Natural killer cell (primary cell): ENCODE results near the gene OR51B4. TPM values are rescaled to one million over a fixed set of nuclear protein-coding genes. Genes with fewer than 3 reads are reported as not detected.

ENCODE experiments used
- ATAC-seq, 3 donors: fragments of 150-1000 bp in 2 of 3; fragments of 200-7000 bp in 1 of 3; cut with Tn5 transposase; 1 replicate in 1 of 3; 2 replicates in 2 of 3; pipeline ENCODE4 v1.10.0; 2021; ENCODE audit warnings: mild to moderate bottlenecking in 2 of 3, moderate library complexity in 2 of 3
- DNase-seq, 2 donors: peaks; one replicate each; pipeline versions ENCODE4 v3.0.0 to v3.0.0-alpha.2; 2013 to 2021; ENCODE audit warnings: mixed read lengths in 1 of 2
- H3K27ac ChIP-seq: one replicate; pipeline ENCODE4 v1.5.1; 2013; ENCODE audit warnings: mild to moderate bottlenecking, low read length
- H3K27me3 ChIP-seq: one replicate; pipeline ENCODE4 v1.6.1; 2013; ENCODE audit warnings: low read length; ENCODE audit not compliant: control insufficient read depth, insufficient read depth
- H3K36me3 ChIP-seq: one replicate; pipeline ENCODE4 v1.6.1; 2013; ENCODE audit warnings: low read length; ENCODE audit not compliant: control insufficient read depth, insufficient read depth
- H3K4me1 ChIP-seq: one replicate; pipeline ENCODE4 v1.6.1; 2013; ENCODE audit warnings: low read length; ENCODE audit not compliant: control insufficient read depth, insufficient read depth
- H3K4me3 ChIP-seq: one replicate; pipeline ENCODE4 v1.5.1; 2013; ENCODE audit warnings: low read length
- H3K9me3 ChIP-seq: one replicate; pipeline ENCODE4 v1.6.1; 2013; ENCODE audit warnings: low read length; ENCODE audit not compliant: control insufficient read depth, insufficient read depth
- H3K27ac Mint-ChIP-seq, 2 donors: one replicate each; pipeline ENCODE4 v1.8.0; 2022; ENCODE audit warnings: mild to moderate bottlenecking in 2 of 2, mixed read lengths in 2 of 2, moderate library complexity in 1 of 2
- H3K27me3 Mint-ChIP-seq, 2 donors: one replicate each; pipeline ENCODE4 v1.8.0; 2022; ENCODE audit warnings: low read depth in 2 of 2, mixed read lengths in 2 of 2
- H3K36me3 Mint-ChIP-seq: one replicate; pipeline ENCODE4 v1.8.0; 2022; ENCODE audit warnings: mixed read lengths
- H3K4me1 Mint-ChIP-seq, 2 donors: one replicate each; pipeline ENCODE4 v1.8.0; 2022; ENCODE audit warnings: mixed read lengths in 2 of 2
- H3K4me3 Mint-ChIP-seq: one replicate; pipeline ENCODE4 v1.8.0; 2022; ENCODE audit warnings: mild to moderate bottlenecking, moderate library complexity, mixed read lengths
- H3K9me3 Mint-ChIP-seq, 2 donors: one replicate each; pipeline ENCODE4 v1.8.0; 2022; ENCODE audit warnings: mixed read lengths in 2 of 2
- CTCF ChIP-seq: fragments of 200-600 bp; IDR thresholded peaks from one replicate; pipeline ENCODE4 v1.8.0; 2022; ENCODE audit warnings: antibody characterized with exemption
- WGBS: methylation state at CpG from one replicate; pipeline ENCODE4 v1.1.7; 2013; ENCODE audit warnings: missing lambda C conversion rate; ENCODE audit not compliant: insufficient coverage; 5-methylcytosine and 5-hydroxymethylcytosine counted together
- intact Hi-C: fragments of 100-400 bp; cut with micrococcal nuclease; formaldehyde crosslinking; loops from one replicate; pipeline ENCODE4 v1.14.2; 2022
- total RNA-seq, 4 donors: library from RNA; stranded (reverse); fragments of 120-200 nt in 1 of 4; gene quantifications; one replicate each; pipeline versions ENCODE4 v1.2.3 to v1.2.4, GENCODE V29; 2013 to 2022

OR51B4 gene
- total RNA-seq, 3 donors from 2014 or later (not counting 1 experiment from before 2014, with no cell fraction given), result not detected

- H3K36me3 ChIP-seq, result no peaks in the 10 kb centered on the region
- Mint-ChIP-seq H3K27me3 (no peaks in the 10 kb centered on the region), H3K9me3 (peaks cover 0 to 3% of the 10 kb centered on the region in 2 donors), H3K4me1 (no peaks in the 10 kb centered on the region), H3K36me3 (no peaks in the 10 kb centered on the region), H3K27ac (no peak overlapping the region), H3K4me3 (no peak overlapping the region)
- no peaks in the 10 kb centered on the region for H3K9me3 ChIP-seq
- intact Hi-C loops, result no loop called here
- H3K4me3 ChIP-seq, result no peak overlapping the region
- no peak overlapping the region for H3K27ac ChIP-seq
- DNase-seq (no peak), ATAC-seq (no peak)
- 20% methylated on average over 1 of the region's 1 CpG for WGBS
- TF ChIP-seq CTCF, result no peak
- no peaks in the 10 kb centered on the region for H3K4me1 ChIP-seq
- no peaks in the 10 kb centered on the region for H3K27me3 ChIP-seq
Observed at GRCh38 chr11:5286351-5286750, 15.4 kb downstream of the OR51B4 start.

GRCh38 chr11:5285703-5286340 is 15.9 kb downstream of the OR51B4 start:
- Mint-ChIP-seq H3K4me3 (no peak overlapping the region), H3K4me1 (no peaks in the 10 kb centered on the region), H3K27me3 (no peaks in the 10 kb centered on the region), H3K27ac (no peak overlapping the region), H3K9me3 (peaks cover 0 to 3% of the 10 kb centered on the region in 2 donors), H3K36me3 (no peaks in the 10 kb centered on the region)
- Histone ChIP-seq H3K4me1 (no peaks in the 10 kb centered on the region), H3K36me3 (no peaks in the 10 kb centered on the region), H3K27ac (no peak overlapping the region), H3K9me3 (no peaks in the 10 kb centered on the region), H3K4me3 (no peak overlapping the region), H3K27me3 (no peaks in the 10 kb centered on the region)
- ATAC-seq (no peak), DNase-seq (no peak)
- TF ChIP-seq CTCF, result no peak
- 85% methylated on average over 4 of the region's 4 CpGs for WGBS
- intact Hi-C loops, result no loop called here

- H3K27me3 Mint-ChIP-seq, result no peaks in the 10 kb centered on the region
- intact Hi-C loops, result no loop called here
- no peaks in the 10 kb centered on the region for H3K4me1 ChIP-seq
- TF ChIP-seq CTCF, result no peak
- H3K27ac Mint-ChIP-seq, result no peak overlapping the region
- no peaks in the 10 kb centered on the region for H3K9me3 ChIP-seq
- WGBS, result 100% methylated on average over 2 of the region's 2 CpGs
- peaks cover 0 to 3% of the 10 kb centered on the region in 2 donors for H3K9me3 Mint-ChIP-seq
- no peaks in the 10 kb centered on the region for H3K36me3 Mint-ChIP-seq
- no peak overlapping the region for H3K4me3 ChIP-seq
- DNase-seq (no peak), ATAC-seq (no peak)
- no peaks in the 10 kb centered on the region for H3K4me1 Mint-ChIP-seq
- no peaks in the 10 kb centered on the region for H3K36me3 ChIP-seq
- no peaks in the 10 kb centered on the region for H3K27me3 ChIP-seq
- H3K27ac ChIP-seq, result no peak overlapping the region
- no peak overlapping the region for H3K4me3 Mint-ChIP-seq
Observed at GRCh38 chr11:5284637-5285036, 17.1 kb downstream of the OR51B4 start.

- WGBS, result 81% methylated on average over 1 of the region's 1 CpG
- H3K27ac ChIP-seq, result no peak overlapping the region
- H3K27me3 ChIP-seq, result no peaks in the 10 kb centered on the region
- no peak overlapping the region for H3K27ac Mint-ChIP-seq
- no peak overlapping the region for H3K4me3 Mint-ChIP-seq
- H3K36me3 Mint-ChIP-seq, result no peaks in the 10 kb centered on the region
- H3K9me3 ChIP-seq, result no peaks in the 10 kb centered on the region
- no peaks in the 10 kb centered on the region for H3K27me3 Mint-ChIP-seq
- no peak for TF ChIP-seq CTCF
- DNase-seq (no peak), ATAC-seq (no peak)
- no peaks in the 10 kb centered on the region for H3K36me3 ChIP-seq
- H3K4me1 Mint-ChIP-seq, result no peaks in the 10 kb centered on the region
- intact Hi-C loops, result no loop called here
- no peak overlapping the region for H3K4me3 ChIP-seq
- peaks cover 0 to 3% of the 10 kb centered on the region in 2 donors for H3K9me3 Mint-ChIP-seq
- no peaks in the 10 kb centered on the region for H3K4me1 ChIP-seq
Observed at GRCh38 chr11:5283882-5284281, 17.9 kb downstream of the OR51B4 start.
